ENCODE results near the gene SELENON.

SELENON gene

DNA sequence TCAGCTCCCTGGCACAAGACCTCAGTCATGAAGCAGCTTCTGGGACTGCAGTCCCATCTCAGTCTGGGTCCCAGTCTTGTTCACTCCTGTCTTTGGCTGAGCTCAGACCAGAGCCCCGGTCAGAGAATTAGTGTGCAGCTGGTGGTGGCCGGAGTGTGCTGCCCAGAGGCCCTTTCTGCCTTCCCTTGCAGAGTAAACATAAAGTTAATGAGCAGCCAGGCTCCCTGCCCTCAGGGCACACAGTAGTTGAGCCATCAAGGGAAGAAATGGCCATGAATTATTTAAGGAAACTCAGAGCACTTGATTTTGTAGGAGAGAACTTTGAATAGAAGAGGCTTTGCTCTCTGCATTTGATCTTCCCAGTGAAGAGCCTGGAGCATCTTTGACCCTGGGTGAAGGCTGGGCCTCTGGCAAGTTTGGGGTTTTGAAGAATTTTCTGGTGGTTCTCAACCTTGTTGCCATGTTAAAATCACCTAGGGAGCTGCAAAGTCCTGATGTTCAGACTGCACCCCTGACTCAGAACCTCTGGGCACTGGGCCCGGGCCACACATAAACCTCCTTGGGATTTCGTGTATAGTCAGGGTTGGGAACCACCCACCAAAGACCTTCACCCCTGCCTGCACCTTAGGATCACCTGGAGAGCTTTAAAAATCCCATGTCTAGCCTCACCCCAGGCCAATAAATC is 26.4 kb upstream of the SELENON start:
- Histone ChIP-seq H3K36me3 (ENCODE audit: control insufficient read depth, insufficient read depth, low read length) (no peaks in the 10 kb centered on the region), H3K4me3 (ENCODE audit: low read length) (no peak overlapping the region), H3K9ac (ENCODE audit: low read length) (no peak overlapping the region), H3K27me3 (ENCODE audit: control insufficient read depth, insufficient read depth, low read length) (no peaks in the 10 kb centered on the region), H3K27ac (ENCODE audit: low read depth, low read length) (no peak overlapping the region), H3K4me1 (ENCODE audit: control insufficient read depth, insufficient read depth, low read length) (no peaks in the 10 kb centered on the region)

DNA sequence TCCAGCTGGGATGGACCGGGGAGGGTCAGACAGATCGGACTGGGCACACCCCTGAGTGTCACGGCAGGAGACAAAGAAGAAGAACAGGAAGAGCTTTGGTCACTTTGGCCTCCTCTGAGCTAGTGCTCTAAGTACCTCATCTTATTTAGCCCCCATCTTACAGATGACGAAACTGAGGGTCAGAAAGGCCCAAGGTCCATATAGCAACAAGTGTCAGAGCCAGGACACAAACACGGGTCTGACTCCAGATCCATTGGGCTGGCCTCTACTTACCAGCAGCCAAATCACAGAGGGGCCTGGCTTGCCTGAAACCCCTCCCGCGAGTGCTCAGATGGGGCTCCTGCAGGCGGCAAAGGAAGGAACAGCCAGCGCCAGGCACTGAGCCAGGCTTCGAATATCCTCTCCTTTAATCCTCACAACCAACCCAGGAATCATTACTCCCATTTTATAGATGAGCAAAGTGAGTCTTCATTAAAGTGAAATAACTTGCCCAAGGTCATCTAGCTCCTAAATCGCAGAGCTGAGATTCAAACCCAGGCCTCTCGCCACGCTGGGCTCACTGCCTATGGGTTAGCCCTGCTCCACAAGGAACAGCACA is 25.7 kb upstream of the SELENON start:
- Histone ChIP-seq H3K27me3 (ENCODE audit: control insufficient read depth, insufficient read depth, low read length) (no peaks in the 10 kb centered on the region), H3K36me3 (ENCODE audit: control insufficient read depth, insufficient read depth, low read length) (no peaks in the 10 kb centered on the region), H3K4me3 (ENCODE audit: low read length) (no peak overlapping the region), H3K4me1 (ENCODE audit: control insufficient read depth, insufficient read depth, low read length) (no peaks in the 10 kb centered on the region), H3K9ac (ENCODE audit: low read length) (no peak overlapping the region), H3K27ac (ENCODE audit: low read depth, low read length) (no peak overlapping the region)

DNA sequence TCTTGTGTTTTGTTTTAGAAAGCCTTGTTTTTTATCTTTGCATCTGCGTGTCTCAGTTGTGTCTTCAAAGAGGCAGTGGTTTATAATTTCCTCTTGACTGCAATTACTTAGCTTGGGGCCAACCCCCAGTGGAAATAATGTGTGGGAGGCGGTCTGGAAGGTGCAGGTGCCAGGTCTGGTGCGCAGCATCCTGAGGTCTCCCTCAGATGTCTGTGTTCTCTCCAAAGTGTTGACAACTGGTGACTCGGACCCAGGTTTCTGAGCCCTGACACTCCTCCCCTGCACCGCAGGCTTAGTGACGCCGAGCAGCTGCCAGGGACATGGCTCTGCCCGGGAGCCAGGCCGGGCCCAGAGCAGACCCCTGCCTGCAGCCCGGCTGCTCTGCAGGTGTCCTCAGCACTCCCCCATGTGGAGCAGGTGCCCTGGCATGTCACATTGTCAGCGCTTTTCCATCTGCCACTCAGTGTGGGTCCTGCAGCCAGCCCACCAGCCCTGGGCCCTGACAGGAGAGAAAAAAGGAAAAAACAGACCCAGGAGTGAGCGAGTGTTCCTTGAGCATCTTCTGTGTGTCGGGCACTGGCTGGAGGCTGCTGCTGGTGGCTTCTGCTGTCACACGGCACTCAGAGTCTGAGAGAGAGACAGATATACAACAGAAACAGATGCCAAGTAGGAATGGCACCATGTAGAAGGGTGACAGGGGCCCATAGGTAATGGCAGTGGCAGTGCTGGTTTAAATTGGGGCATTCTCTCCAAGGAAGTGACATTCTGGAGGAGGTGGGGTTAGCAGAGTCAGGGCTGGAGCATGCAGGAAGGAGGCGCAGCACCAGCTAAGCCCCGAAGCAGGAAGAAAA is 24.8 kb upstream of the SELENON start:
- Histone ChIP-seq H3K4me1 (ENCODE audit: control insufficient read depth, insufficient read depth, low read length) (no peaks in the 10 kb centered on the region), H3K9ac (ENCODE audit: low read length) (no peak overlapping the region), H3K27ac (ENCODE audit: low read depth, low read length) (no peak overlapping the region)

DNA sequence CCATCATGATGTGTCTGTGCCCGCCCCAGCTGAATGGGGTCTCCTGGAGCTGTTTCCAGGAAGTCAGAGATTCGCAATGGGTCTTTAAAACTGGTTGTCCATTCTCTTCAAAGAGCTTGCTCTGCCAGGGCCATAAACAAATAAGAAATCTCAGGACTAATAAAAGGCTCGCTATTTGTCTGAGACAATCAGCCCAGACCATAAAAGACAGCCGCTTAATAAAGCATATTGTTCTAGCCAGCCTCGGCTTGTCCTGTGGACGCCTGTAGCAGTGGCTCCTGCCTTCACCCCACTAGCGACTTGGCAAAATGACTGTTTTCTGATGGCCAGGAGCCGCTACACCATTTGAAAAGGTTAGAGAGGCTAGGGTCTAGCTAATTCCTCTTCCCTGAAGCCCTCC is 20.6 kb upstream of the SELENON start:
- Histone ChIP-seq H3K4me1 (ENCODE audit: control insufficient read depth, insufficient read depth, low read length) (no peaks in the 10 kb centered on the region), H3K4me3 (ENCODE audit: low read length) (no peak overlapping the region), H3K9ac (ENCODE audit: low read length) (no peak overlapping the region), H3K36me3 (ENCODE audit: control insufficient read depth, insufficient read depth, low read length) (no peaks in the 10 kb centered on the region), H3K27ac (ENCODE audit: low read depth, low read length) (no peak overlapping the region), H3K27me3 (ENCODE audit: control insufficient read depth, insufficient read depth, low read length) (no peaks in the 10 kb centered on the region)

More for the DNA sequence above, 24.8 kb upstream of the SELENON start:
- Histone ChIP-seq H3K27me3 (ENCODE audit: control insufficient read depth, insufficient read depth, low read length) (no peaks in the 10 kb centered on the region), H3K4me3 (ENCODE audit: low read length) (no peak overlapping the region), H3K36me3 (ENCODE audit: control insufficient read depth, insufficient read depth, low read length) (no peaks in the 10 kb centered on the region)

DNA sequence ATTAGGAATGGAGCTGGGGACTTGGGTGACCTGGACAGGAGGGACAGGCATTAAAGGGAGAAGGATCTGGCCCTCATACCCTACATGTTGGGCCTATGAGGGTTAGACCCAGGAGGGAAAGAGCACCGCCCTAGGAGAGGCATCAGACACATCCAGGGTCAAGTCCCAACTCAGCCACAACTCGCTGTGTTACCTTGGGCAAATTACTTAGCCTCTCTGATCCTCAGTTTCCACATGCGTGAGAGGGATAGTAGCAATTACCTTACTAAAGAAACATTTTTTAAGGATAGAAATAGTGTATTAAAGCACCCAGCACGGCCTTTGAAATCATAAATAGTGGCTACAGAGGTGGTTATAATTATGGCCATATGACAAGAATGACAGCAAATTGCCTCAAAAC is 20.1 kb upstream of the SELENON start:
- H3K4me3 ChIP-seq (ENCODE audit: low read length), result no peak overlapping the region
- H3K27ac ChIP-seq (ENCODE audit: low read depth, low read length), result no peak overlapping the region
- H3K27me3 ChIP-seq (ENCODE audit: control insufficient read depth, insufficient read depth, low read length), result no peaks in the 10 kb centered on the region
- H3K36me3 ChIP-seq (ENCODE audit: control insufficient read depth, insufficient read depth, low read length), result no peaks in the 10 kb centered on the region
- no peaks in the 10 kb centered on the region for H3K4me1 ChIP-seq (ENCODE audit: control insufficient read depth, insufficient read depth, low read length)
- no peak overlapping the region for H3K9ac ChIP-seq (ENCODE audit: low read length)

DNA sequence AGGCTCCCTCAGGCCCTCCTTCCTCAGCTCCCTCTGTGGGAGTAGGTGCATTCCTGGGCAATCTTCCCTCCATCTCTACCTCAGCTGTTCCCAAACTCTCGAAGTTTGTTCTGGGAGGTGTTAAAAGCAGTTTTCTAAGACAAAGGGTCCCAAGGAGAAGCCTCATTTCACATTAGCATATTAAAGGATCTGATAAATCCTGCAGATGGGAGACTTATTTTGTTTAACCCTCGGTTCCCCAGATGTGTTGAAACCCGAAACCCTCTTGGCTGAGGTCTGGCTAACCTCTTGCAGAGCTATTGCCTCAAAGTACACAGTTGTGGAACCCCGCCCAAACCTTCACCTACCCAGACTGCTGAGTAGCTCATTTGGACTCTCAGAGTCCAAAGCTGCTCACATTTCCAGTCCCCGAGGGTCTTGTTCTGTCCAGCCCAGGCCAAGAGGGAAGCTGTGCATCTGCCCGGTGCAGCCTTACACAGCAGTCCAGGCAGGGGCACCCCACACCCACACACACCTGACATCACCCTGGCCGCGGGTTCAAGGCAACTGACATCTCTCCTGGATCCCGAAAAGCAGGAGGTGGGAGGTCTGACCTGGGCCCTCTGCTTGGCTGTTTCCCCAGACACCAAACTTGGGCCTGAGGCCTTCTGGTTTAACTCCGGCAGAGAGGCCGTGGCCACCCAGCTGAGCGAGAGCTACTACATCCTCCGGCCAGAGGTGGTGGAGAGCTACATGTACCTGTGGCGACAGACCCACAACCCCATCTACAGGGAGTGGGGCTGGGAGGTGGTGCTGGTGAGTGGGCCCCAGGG is 19.5 kb upstream of the SELENON start:
- H3K27ac ChIP-seq (ENCODE audit: low read depth, low read length), result no peak overlapping the region
- H3K36me3 ChIP-seq (ENCODE audit: control insufficient read depth, insufficient read depth, low read length), result no peaks in the 10 kb centered on the region
- H3K4me1 ChIP-seq (ENCODE audit: control insufficient read depth, insufficient read depth, low read length), result peaks cover 1% of the 10 kb centered on the region
- no peak overlapping the region for H3K4me3 ChIP-seq (ENCODE audit: low read length)
- no peaks in the 10 kb centered on the region for H3K27me3 ChIP-seq (ENCODE audit: control insufficient read depth, insufficient read depth, low read length)
- no peak overlapping the region for H3K9ac ChIP-seq (ENCODE audit: low read length)

DNA sequence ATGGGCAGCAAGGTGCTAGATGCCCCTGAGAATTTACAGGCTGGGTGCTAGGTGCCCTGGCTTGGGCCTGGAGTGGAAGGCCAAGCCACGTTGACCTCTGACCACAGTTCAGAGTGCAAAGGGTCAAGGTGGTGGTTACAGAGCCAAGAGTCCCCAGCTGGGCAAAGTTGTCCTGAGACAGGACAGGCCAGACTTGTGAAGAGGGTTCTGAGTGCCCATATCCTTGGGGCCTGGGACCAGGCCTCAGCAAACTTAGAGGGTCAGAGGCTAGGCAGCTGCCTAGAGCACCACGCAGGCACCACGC is 18.9 kb upstream of the SELENON start:
- Histone ChIP-seq H3K9ac (ENCODE audit: low read length) (no peak overlapping the region), H3K4me1 (ENCODE audit: control insufficient read depth, insufficient read depth, low read length) (peaks cover 4% of the 10 kb centered on the region), H3K27me3 (ENCODE audit: control insufficient read depth, insufficient read depth, low read length) (no peaks in the 10 kb centered on the region), H3K36me3 (ENCODE audit: control insufficient read depth, insufficient read depth, low read length) (no peaks in the 10 kb centered on the region), H3K27ac (ENCODE audit: low read depth, low read length) (no peak overlapping the region), H3K4me3 (ENCODE audit: low read length) (no peak overlapping the region)

DNA sequence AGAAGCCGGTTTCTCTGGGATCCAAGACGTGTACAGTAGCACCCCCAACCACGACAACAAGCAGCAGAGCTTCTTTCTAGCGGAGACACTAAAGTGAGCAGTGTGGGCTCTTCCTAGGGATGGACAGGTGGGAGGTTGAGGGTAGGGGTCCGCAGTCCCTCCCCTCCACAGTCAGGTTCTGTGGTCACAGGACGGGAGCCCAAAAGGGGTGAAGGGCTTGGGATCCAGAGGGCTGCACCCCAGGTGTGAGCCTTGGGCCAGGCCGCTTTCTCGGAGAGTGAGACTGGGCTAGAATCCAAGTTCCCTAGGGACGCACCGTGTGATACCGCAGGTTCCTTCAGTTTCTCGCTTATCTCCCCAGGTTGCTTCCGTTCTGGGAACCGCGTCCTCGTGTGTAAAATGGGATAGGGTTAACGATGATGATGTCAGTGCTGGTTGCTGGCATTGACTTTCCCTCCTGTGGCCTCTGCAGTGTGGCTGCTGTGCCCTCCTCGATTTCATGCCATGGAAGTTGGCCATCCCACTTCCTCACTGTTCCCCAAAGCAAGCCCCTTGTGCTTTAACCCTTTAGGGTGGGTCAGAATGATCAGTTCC is 17.3 kb upstream of the SELENON start:
- peaks cover 12% of the 10 kb centered on the region for H3K4me1 ChIP-seq (ENCODE audit: control insufficient read depth, insufficient read depth, low read length)
- H3K27me3 ChIP-seq (ENCODE audit: control insufficient read depth, insufficient read depth, low read length), result no peaks in the 10 kb centered on the region
- no peak overlapping the region for H3K4me3 ChIP-seq (ENCODE audit: low read length)
- no peak overlapping the region for H3K27ac ChIP-seq (ENCODE audit: low read depth, low read length)
- H3K9ac ChIP-seq (ENCODE audit: low read length), result no peak overlapping the region
- no peaks in the 10 kb centered on the region for H3K36me3 ChIP-seq (ENCODE audit: control insufficient read depth, insufficient read depth, low read length)

DNA sequence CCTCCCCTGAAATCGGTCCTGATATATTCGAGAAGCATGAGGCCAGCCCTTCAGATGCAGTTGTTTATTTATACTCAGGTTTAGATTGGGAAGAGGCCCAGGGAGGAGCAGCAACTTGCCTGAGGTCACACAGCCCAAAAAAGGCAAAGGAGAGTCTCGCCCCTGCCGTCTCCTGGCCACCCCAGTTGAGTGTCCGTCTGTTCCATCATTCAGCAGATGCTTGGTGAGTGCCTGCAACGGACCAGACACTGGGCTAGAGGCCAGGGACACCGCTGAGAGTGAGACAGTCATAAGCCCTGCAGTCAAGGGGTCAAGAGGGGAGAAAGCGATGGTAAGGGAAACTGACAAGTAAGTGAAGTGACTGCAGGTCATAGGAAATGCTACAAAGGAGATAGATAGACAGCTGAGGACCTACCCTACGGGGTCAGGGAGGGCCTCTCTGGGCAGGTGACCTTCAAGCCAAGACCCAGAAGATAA is 15.4 kb upstream of the SELENON start:
- Histone ChIP-seq H3K36me3 (ENCODE audit: control insufficient read depth, insufficient read depth, low read length) (no peaks in the 10 kb centered on the region), H3K9ac (ENCODE audit: low read length) (no peak overlapping the region), H3K27me3 (ENCODE audit: control insufficient read depth, insufficient read depth, low read length) (no peaks in the 10 kb centered on the region), H3K4me1 (ENCODE audit: control insufficient read depth, insufficient read depth, low read length) (peaks cover 12% of the 10 kb centered on the region), H3K4me3 (ENCODE audit: low read length) (no peak overlapping the region), H3K27ac (ENCODE audit: low read depth, low read length) (no peak overlapping the region)

DNA sequence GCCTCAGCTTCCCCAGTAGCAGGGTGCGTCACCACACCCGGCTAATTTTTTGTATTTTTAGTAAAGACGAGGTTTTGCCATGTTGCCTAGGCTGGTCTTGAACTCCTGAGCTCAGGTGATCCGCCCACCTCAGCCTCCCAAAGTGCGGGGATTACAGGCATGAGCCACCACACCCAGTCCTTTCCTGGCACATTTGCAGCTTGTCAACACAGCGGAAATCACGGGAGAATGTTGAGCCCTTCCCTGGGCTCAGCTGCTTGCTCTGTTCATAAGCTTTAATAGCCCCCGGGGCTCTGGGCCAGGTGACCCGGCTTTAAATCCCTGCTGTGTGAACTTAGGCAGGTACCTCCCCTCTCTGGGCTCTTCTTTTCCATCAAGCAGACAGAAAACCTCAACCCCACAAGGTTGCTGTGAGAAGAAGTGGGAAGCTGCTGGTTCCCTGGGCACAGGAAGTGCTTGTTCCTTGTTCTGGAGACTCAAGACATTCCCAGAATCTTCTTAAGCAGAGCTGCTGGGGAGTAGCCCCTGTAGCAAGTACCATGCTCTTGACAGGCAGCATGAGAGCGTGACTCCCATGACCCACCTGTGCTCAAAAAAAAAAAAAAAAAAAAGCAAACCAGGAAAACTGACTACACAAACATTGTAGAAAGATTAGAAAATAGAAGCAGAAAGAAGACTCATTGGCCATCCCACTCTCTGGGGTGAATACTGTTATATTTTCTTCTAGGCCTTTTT is 14.5 kb upstream of the SELENON start:
- Histone ChIP-seq H3K27me3 (ENCODE audit: control insufficient read depth, insufficient read depth, low read length) (no peaks in the 10 kb centered on the region), H3K27ac (ENCODE audit: low read depth, low read length) (no peak overlapping the region), H3K36me3 (ENCODE audit: control insufficient read depth, insufficient read depth, low read length) (no peaks in the 10 kb centered on the region), H3K4me3 (ENCODE audit: low read length) (no peak overlapping the region), H3K4me1 (ENCODE audit: control insufficient read depth, insufficient read depth, low read length) (peaks cover 12% of the 10 kb centered on the region), H3K9ac (ENCODE audit: low read length) (no peak overlapping the region)

DNA sequence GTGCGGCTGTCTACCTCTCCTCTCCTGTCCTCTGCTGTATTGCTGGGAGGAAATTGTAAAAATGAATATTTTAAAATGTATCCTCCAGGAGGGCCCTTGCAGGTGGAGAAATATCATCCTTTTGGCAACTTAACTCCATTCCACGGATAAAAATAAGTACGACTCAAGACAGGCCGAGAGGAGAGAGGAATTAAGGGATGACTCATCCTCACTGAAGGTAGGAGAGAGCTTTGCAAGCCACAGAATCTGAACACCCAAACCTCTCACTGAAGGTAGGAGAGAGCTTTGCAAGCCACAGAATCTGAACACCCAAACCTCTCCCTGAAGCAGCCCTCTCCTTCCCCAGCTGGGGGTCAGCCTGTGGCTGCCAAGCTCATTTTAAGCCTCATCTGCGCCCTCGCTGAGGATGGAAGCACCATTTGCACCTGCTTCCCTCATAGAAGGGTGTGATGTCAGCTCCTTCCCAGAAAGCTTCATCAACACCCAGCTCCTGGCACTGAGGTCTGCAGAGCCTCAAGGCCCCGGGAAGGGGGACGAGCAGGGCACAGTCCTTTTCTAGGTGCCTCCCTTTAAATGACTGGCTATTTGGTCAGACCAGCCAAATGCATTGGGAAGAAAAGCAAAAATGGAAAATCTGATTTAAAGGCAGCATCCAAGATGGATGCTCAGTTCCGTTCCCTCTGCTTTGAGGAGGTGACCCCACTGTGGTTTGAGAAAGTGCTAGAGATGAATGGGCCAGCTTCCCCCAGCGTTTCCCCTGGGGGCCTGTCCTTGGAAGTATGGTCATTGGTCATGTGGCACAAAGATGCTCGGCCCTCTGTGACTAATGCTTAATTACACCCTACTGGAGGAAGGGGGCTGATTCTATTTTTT is 12.9 kb upstream of the SELENON start:
- H3K9ac ChIP-seq (ENCODE audit: low read length), result no peak overlapping the region
- H3K36me3 ChIP-seq (ENCODE audit: control insufficient read depth, insufficient read depth, low read length), result no peaks in the 10 kb centered on the region
- peaks cover 12% of the 10 kb centered on the region for H3K4me1 ChIP-seq (ENCODE audit: control insufficient read depth, insufficient read depth, low read length)
- no peak overlapping the region for H3K4me3 ChIP-seq (ENCODE audit: low read length)
- peak overlapping the region; percentile 2 for H3K27ac ChIP-seq (ENCODE audit: low read depth, low read length)
- H3K27me3 ChIP-seq (ENCODE audit: control insufficient read depth, insufficient read depth, low read length), result no peaks in the 10 kb centered on the region

Data from rectal smooth muscle tissue (tissue), 1 donor.